GM12891 (cell line): ENCODE results near the gene BCAR3.

Experiments used
- POLR2A ChIP-seq: IDR thresholded peaks from 2 replicates; pipeline ENCODE4 v1.6.1; 2011; ENCODE audit warnings: low read depth, low read length, control low read depth
- POLR2AphosphoS5 ChIP-seq: IDR thresholded peaks from 2 replicates; pipeline ENCODE4 v1.6.1; 2011; ENCODE audit warnings: low read depth, low read length, control low read depth

DNA sequence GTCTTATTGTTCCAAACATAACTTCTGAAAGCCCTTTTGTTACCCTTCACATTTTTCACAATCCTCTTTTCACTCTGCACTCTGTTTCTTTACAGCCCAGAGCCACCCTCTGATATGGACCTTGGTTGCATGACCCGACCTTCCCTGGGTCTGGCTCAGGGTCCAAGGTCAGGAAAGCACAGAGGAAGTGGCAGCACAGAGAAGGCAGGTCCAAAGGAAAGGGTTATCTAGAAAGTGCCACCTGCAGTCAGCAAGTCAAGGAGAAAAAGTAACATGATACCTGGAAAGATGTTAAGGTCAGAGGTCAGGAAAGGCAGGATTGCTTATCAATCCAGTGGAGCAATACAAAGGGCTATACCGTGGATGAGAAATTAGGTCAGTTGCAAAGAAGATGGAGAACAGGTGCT, 18.4 kb downstream of the BCAR3 start:
- TF ChIP-seq POLR2AphosphoS5, result no peak
- TF ChIP-seq POLR2A, result no peak
